COR-L47 (cell line): ENCODE measurements around the gene GABARAPL1.

ENCODE experiments used
- DNase-seq: peaks from one replicate; lab custom pipeline; 2025; lab: John Stamatoyannopoulos, UW

Gene GABARAPL1

DNA sequence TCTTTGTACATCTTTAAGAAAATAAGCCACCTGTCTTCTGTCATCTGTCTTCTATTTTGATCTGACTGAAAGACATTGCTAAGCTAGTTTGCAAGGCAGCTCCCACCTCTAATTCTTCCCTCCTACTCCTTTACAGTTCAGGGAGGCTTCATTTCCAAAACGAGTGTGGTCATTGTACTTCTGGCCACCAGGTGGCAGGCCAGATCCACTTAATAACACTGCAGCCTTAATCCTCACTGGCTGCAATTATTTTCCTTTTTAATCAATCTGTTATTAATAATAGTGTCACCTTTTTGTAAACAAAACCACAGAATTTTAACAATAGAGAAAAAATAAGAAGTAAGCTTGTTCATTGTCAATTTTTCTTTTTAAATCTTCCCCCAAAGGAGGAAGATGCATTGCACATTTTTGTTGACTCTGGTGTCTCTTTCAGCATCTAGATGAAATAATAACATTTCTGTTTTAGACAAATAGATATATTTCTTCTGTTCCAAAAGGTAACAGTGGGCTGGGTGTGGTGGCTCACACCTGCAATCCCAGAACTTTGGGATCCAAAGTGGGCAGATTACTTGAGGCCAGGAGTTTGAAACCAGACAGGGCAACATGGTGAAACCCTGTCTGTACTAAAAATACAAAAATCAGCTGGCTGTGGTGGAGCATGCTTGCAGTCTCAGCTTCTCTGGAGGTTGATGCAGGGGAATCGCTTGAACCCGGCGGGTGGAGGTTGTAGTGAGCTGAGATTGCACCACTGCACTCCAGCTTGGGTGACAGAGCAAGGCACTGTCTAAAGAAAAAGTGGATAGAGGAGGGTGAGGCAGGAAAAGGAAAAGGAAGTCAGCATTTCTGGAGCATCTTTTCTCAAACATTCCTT lies 23.3 kb downstream of the GABARAPL1 start:
- peak; percentile 0 for DNase-seq

DNA sequence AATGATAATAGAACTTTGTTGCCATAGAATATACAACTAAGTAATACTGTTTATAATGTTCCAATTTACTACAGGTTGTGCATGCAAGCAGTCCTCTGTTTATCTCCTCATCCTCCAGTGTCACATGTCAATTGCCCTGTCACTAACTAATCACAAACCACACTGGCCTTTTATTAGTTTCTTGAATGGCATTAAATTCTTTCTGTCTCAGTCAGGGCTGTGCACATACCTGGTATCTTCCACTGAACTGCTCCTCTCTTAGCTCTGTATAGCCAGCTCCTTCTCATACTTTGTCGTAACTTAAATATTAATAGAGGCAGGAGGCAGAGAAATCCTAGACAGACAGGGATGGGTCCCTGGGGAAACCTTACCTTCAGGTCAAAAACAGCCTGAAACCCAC lies 24.0 kb downstream of the GABARAPL1 start:
- DNase-seq, result no peak

DNA sequence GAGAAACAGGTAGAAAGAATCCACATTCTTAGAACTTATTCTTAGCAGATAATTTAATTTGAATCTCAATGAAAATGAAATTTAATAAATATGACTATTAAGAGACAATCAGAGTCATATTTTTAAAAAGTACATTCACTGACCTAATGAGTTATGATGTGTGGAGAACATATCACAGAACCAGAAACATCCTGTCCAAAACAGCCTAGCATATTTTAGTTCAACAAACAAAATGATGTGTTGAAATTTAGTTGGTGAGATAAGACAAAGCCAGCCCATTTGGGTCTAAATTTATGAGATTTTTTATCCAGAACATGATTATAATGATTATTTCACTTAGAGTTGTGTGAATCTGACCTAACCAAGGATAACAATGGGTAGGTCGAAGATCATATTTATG lies 25.8 kb downstream of the GABARAPL1 start:
- DNase-seq, result no peak

DNA sequence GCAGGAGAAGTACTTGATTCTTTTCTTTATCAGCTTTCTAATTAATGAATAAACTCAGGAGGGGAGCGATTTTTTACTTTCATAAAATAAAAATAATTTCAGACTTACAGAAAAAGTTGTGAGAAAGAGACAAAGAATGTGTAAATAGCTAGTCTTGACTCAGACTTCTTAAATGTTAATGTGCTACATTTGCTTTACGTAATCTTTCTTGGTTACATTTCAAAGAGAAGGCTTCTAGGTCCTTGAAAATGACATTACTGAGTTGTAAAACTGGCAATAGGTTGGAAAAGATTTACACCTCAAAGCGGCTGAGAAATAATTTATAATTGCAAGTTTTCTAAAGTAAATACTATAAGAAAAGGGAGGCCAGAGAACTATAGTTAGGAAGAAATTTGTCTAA lies 28.6 kb downstream of the GABARAPL1 start:
- DNase-seq, result no peak

DNA sequence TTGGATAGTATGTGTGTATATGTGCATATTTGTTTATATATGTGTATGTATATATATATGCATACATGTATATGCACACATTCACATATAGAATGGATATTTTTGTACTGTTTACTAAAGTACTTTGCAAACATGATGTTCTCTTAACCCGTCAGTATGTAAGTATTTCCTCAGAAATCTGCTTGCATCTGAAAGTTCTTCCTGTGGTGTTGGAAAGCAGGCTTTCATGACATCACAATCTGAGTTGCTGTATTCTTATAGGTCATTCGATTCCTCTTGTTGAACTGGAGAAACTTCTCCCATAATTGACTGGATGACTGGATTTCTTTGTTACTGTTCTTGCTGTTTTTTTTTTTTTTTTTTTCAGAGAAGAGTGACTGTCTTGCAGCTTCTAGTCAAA lies 29.1 kb downstream of the GABARAPL1 start:
- DNase-seq, result no peak

DNA sequence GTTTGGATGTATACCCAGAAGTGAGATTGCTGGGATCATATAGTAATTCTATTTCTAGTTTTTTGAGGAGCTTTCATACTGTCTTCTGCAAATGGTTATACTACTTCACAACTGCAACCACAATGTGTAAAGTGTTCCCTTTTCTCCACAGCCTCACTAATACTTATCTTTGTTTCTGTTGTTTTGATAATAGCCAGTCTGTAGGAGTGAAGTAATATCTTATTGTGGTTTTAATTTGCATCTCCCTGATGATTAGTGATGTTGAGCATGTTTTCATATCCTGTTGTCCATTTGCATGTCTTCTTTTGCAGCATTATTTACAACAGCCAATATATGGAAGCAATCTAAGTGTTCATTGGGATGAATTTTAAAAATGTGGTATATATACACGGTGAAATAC lies 29.9 kb downstream of the GABARAPL1 start:
- no peak for DNase-seq

DNA sequence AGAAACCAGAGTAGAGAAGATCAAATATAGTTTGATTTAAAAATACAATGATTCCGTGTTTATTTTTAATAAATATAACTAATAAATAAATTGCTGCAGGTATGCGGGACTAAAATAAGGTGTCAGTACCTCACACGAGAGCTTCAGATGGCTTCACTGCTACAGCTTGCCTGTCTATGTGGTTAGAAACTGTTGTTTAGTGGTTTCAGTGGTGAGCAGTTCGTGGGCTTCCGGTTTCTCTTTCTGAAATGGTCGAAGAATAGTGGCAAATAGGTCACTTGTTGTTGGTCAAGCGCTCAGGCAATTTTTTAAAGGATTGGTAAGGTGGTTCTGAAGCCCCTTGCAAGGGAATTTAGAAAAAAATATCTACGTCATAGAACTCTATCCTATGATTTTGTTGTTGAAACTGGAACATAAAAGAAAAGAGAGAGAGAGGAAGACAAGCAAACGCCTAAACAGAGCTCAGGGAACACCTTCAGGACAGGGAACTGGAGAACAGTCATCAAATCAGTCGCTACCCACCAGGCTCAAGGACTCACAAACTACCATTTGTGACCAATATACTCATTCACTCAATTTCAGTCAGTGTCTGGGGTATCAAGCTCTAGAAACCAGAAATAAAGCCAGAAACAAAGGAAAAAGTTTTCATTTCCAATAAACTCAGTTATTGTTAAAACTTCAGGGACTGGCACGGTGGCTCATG lies 31.3 kb downstream of the GABARAPL1 start:
- DNase-seq, result no peak

DNA sequence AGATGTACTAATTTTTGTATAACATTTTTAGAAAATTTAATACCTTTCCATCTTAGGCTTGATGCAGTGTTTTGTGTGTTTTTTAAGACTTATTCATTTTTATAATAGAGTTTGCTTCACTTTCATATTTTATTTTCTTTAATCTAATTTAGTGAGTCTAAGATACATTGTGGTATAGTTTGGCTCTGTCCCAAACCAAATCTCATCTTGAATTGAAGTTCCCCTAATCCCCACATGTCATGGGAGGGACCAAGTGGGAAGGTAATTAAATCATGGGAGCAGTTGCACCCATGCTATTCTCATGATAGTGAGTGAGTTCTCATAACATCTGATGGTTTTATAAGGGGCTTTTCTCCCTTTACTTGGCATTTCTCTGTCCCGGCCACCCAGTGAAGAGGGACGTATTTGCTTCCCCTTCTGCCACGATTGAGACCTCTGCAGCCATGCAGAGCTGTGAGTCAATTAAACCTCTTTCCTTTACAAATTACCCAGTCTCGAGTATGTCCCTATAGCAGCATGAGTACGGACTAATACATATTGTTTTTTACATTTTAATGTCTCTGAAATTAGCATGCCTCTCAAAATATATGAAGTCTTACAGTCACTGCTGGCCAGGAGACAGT lies 34.9 kb downstream of the GABARAPL1 start:
- DNase-seq, result no peak

DNA sequence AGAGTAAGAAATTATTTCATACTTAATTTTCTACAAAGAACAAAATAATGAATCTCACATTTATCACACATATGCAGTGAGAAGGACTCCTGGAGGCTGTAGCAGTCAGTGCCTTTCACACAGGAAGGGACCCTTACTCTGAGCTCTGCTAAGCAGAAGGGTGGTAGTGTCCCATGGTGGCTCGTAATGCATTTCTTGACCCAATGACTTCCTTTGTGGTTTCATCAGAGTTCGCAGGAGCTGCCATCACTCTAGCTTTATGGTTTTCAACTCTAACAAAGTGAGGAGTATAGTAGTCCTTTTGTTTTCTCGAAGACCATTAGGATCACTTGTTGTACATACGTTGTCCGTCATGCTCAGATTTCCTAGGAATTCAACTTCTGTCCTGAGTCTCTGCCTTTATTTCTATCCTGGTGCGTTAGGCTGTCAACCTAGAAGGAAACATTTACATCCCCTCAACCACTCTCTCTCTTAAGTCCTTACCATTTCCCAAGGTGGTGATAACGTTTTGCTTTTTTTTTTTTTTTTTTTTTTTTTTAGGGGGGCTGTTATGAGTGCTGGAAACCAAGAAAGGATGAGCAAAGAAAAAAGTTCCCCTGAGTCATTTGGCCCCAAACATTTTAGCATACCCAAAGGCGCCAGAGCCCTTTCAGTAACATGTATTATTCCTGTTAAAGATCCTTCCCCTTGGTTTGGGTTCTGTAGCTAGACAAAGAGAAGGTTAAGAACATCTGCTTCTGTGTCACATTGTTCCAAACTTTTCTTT lies 37.2 kb downstream of the GABARAPL1 start:
- DNase-seq, result no peak

DNA sequence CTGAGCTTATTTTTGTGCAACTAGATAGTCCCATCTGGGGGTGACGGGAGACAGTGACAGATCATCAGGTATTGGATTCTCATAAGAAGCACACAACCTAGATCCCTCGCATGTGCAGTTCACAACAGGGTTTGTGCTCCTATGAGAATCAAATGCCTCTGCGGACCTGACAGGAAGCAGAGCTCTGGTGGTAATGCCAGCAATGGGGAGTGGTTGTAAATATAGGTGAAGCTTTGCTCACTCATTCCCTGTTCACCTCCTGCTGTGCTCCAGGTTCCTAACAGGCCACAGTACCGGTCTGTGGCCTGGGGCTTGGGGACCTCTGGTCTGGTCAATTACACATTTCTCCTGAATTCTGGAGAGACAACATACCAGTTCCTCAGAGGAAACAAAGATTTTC lies 39.0 kb downstream of the GABARAPL1 start:
- no peak for DNase-seq

DNA sequence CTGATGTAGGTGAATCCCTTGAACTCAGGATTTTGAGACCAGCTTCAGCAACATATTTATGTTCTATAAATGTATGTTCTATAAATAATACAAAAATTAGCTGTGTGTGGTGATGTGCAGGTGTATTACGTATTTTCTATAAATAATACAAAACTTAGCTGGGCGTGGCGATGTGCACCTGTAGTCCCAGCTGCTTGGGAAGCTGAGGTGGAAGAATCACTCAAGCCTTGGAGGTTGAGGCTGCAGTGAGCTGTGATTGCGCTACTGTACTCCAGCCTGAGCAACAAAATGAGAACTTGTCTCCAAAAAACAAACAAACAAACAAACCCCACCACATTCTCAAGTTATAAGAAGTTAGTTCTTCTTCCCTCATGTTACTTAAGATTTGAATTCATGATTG lies 39.5 kb downstream of the GABARAPL1 start:
- DNase-seq, result no peak

DNA sequence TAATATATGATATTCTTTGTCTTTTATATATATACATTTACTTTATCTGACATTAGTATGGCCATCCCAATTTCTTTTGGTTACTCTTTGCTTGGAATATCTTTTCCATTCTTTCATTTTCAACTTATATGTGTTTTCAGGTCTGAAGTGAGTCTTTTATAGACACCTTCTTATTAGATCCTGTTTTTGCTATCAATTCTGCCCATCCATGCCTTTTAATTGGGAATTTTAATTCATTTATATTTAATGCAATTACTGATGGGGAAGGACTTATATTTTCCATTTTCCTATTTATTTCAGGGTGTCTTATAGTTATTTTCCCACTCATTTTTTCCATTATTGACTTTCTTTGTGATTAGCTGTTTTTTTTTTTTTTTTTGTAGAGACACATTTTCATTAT lies 43.4 kb downstream of the GABARAPL1 start:
- no peak for DNase-seq

DNA sequence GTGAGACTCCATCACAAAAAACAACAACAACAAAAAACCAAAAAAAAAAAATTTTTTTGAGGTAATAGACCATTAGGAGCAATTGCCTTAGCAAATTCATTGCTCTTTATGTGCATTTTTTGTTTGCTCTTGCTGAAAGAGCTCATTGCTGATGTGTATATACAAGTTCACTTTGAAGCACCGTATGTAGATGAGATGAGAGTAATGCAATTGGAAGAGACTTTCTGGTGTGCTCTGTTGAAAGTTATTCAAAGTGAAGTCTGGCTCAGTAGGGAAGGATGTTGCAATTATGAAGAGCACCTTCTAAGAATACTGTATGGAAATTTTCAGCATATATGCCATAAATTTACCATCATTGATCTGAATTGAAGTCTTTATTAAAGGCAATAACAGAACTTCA lies 48.2 kb downstream of the GABARAPL1 start:
- no peak for DNase-seq

DNA sequence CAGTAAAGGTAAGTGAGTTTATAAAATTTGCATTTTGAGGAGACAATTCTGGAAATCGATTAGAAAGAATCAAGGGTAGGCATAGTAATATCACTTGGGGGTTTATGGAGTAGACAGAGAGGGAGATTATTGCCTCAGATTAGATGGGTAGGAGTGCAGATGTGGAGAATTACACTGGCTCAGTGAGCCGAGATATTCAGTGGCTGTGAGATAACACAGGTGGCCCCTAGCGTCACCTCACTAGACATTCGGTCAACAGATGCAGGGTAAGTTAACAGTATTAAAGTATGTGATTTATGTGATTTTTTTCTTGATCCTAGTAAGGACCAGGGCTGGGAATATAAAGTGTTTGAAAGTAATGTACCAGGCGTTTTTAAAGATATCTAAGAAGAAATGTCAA lies 55.4 kb downstream of the GABARAPL1 start:
- DNase-seq, result no peak

DNA sequence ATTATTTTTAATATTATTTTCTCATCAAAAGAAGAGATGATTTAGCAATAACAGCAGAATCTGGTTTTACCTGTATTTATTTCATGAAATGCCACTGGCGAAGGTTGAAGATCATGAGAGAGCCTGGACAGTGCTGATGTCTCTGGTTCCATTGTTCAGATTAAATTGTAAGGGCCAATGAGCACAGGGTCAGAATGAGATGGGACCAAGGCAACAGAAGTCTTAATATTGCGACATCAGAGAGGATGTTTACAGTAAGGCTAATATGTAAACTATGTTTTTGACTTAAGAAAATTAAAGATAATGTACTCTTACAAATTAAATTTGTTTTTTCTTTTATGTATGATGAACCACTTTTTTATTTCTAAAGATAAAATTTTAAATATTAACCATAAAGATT lies 59.8 kb downstream of the GABARAPL1 start:
- DNase-seq, result no peak
